ENCODE results near the gene SIGLEC9.

Gene SIGLEC9

DNA sequence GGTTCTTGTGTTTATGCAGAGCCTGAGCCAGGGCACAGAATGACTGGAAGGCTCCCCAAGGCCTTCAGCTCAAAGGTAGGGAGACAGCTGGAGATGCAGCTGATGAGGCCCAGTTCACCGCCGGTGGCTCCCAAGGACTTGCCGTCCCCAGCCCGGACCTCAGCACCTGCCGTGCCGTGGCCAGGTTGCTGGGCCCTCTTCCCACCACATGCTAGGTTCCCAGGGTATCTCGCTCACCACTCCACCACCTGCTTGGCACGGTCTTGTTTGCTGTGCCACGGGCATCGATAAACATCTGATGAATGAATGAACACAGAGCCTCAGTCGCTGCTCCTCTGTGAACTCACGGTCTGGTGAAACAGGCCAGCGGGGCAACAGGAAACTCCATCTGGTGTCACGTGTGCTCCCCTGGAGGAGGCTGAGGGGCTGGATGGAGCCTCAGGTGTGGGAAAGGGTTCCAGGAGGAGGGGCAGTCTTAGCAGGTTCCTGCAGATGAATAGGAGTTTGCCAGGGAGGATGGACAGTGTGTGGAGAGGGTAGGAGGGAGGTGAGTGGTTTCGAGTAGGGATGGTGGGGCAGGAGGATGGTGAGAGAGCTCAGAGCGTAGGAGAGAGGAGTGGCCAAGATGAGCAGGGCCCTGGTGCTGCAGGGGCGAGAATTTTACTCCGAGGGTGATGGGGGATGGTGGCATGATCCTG is 38.4 kb upstream of the SIGLEC9 start:
- no peaks in the 10 kb centered on the region for H3K27me3 ChIP-seq (ENCODE audit: control insufficient read depth, insufficient read depth, low read length)
- H3K36me3 ChIP-seq (ENCODE audit: control insufficient read depth, insufficient read depth, low read length) = no peaks in the 10 kb centered on the region
- no peak overlapping the region for H3K4me3 ChIP-seq (ENCODE audit: low read depth, low read length)
- H3K4me1 ChIP-seq (ENCODE audit: control insufficient read depth, insufficient read depth, low read length) = no peaks in the 10 kb centered on the region
- no peaks in the 10 kb centered on the region for H3K9me3 ChIP-seq (ENCODE audit: control insufficient read depth, insufficient read depth, low read length)
- H3K9ac ChIP-seq (ENCODE audit: low read depth, low read length) = no peak overlapping the region
- no peak overlapping the region for H3K27ac ChIP-seq (ENCODE audit: low read depth, low read length)

DNA sequence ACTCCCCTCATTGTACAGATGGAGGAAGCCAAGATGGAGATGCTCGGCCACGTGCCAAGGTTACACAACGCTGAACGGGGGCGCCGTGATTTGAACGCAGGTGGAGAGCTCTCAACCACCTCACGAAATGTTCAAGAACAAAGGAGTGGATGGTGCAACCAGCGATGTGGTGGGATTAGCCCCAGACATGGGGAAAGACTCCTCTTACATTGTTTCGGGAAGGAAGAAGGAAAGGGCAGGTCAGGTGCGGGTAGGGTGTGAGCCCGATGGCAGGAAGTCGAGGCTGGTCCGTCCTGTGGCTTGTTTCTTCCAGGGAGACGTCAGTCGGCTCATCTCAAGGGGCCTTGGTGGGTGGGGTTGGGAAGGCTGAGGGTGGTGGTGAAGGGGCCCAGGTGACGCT is 34.9 kb upstream of the SIGLEC9 start:
- Histone ChIP-seq H3K9ac (ENCODE audit: low read depth, low read length) (no peak overlapping the region), H3K9me3 (ENCODE audit: control insufficient read depth, insufficient read depth, low read length) (no peaks in the 10 kb centered on the region), H3K4me3 (ENCODE audit: low read depth, low read length) (no peak overlapping the region), H3K36me3 (ENCODE audit: control insufficient read depth, insufficient read depth, low read length) (no peaks in the 10 kb centered on the region), H3K4me1 (ENCODE audit: control insufficient read depth, insufficient read depth, low read length) (peaks cover 7% of the 10 kb centered on the region; the same call in 1 of the 2 replicates), H3K27me3 (ENCODE audit: control insufficient read depth, insufficient read depth, low read length) (no peaks in the 10 kb centered on the region), H3K27ac (ENCODE audit: low read depth, low read length) (no peak overlapping the region)

DNA sequence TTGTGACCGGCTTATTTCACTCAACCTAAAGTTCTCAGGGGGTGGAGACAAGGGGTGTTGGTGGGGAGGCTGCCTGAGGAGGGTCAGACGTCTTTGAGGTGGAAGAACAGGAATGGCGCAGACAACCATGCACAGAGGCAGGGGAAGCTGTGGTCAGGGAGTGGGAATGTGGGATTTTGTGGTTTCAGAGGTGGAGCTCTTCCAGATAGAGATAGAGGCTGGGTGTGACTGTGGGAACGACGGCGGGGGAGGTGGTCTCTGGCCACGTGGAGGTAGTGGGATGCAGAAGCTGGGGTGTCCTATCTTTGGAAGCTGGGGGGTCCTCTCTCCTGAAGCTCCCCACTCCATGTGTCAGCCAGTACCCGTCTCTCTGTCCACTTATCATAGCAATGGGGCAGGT is 34.2 kb upstream of the SIGLEC9 start:
- no peak overlapping the region for H3K27ac ChIP-seq (ENCODE audit: low read depth, low read length)
- H3K27me3 ChIP-seq (ENCODE audit: control insufficient read depth, insufficient read depth, low read length) = no peaks in the 10 kb centered on the region
- H3K9ac ChIP-seq (ENCODE audit: low read depth, low read length) = no peak overlapping the region
- H3K4me3 ChIP-seq (ENCODE audit: low read depth, low read length) = no peak overlapping the region
- H3K36me3 ChIP-seq (ENCODE audit: control insufficient read depth, insufficient read depth, low read length) = no peaks in the 10 kb centered on the region
- no peaks in the 10 kb centered on the region for H3K9me3 ChIP-seq (ENCODE audit: control insufficient read depth, insufficient read depth, low read length)
- peaks cover 7% of the 10 kb centered on the region; the same call in 1 of the 2 replicates for H3K4me1 ChIP-seq (ENCODE audit: control insufficient read depth, insufficient read depth, low read length)

DNA sequence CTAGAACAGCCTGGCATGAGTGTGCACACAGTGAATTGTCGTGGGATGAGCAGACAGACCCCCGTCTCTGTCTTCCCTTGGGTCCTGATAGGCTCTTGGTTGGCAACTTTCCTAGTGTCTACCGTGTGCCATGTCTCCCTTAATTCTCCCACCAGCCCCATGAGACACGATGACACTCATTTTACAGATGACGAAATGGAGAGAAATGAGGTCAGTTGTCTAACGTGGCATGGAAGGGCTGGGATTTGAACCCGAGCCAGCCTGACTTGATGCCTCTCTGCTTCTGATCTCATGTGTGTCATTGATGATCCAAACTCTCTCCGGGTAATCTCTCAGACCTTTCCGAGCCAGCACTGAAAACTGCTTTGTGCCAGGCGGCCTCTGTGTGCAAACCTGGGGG is 33.6 kb upstream of the SIGLEC9 start:
- no peaks in the 10 kb centered on the region for H3K27me3 ChIP-seq (ENCODE audit: control insufficient read depth, insufficient read depth, low read length)

DNA sequence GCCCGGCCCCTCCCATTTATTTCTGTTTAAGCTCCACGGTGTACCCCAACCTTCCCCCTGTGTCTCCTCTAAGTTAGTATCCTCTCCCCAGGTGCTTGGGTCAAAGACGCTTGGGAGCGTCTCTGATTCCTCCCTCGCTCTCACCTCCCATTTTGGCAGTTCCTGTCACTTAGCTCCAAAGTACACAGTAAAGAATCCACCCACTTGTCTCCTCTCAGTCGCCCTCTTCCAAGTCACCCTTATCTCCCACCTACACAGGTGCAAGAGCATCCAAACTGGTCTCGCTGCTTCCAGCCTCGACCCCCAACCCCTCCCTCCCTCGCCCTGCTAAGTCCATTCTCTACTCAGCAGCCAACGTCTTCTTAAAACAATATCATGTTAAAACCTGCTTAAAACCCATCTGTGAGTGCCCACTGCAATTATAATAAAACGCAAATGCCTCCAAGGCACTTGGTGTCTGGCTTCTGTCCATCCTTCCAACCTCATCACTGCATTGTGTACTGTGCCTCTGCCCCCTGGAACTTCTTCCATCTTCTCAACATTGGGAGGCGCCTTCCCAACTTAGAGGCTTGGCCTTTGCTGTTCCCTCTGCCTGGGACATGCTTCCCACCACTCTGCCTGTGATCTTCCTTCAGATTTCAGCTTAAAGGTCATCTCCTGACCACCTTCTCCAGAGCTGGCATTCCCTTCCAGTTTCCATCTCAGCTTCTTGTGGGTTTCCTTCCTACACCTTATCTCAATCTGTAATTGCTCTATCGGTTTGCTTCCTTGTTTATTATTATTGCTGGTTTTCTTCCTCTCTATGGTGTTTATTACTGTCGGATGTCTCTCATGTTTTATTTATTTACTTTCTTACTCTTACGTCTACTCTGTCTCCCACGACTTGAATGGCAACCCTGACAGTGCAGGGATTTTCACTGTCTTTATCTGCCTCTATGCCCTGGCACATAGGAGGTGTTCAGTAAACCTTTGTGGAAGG is 32.5 kb upstream of the SIGLEC9 start:
- H3K9ac ChIP-seq (ENCODE audit: low read depth, low read length) = no peak overlapping the region
- no peaks in the 10 kb centered on the region for H3K36me3 ChIP-seq (ENCODE audit: control insufficient read depth, insufficient read depth, low read length)
- H3K4me3 ChIP-seq (ENCODE audit: low read depth, low read length) = no peak overlapping the region
- H3K27me3 ChIP-seq (ENCODE audit: control insufficient read depth, insufficient read depth, low read length) = no peaks in the 10 kb centered on the region
- peaks cover 7% of the 10 kb centered on the region; the same call in 1 of the 2 replicates for H3K4me1 ChIP-seq (ENCODE audit: control insufficient read depth, insufficient read depth, low read length)
- no peak overlapping the region for H3K27ac ChIP-seq (ENCODE audit: low read depth, low read length)
- H3K9me3 ChIP-seq (ENCODE audit: control insufficient read depth, insufficient read depth, low read length) = no peaks in the 10 kb centered on the region

More for the DNA sequence above, 33.6 kb upstream of the SIGLEC9 start:
- Histone ChIP-seq H3K36me3 (ENCODE audit: control insufficient read depth, insufficient read depth, low read length) (no peaks in the 10 kb centered on the region), H3K27ac (ENCODE audit: low read depth, low read length) (no peak overlapping the region), H3K9me3 (ENCODE audit: control insufficient read depth, insufficient read depth, low read length) (no peaks in the 10 kb centered on the region), H3K9ac (ENCODE audit: low read depth, low read length) (no peak overlapping the region), H3K4me1 (ENCODE audit: control insufficient read depth, insufficient read depth, low read length) (peaks cover 7% of the 10 kb centered on the region; the same call in 1 of the 2 replicates), H3K4me3 (ENCODE audit: low read depth, low read length) (no peak overlapping the region)

DNA sequence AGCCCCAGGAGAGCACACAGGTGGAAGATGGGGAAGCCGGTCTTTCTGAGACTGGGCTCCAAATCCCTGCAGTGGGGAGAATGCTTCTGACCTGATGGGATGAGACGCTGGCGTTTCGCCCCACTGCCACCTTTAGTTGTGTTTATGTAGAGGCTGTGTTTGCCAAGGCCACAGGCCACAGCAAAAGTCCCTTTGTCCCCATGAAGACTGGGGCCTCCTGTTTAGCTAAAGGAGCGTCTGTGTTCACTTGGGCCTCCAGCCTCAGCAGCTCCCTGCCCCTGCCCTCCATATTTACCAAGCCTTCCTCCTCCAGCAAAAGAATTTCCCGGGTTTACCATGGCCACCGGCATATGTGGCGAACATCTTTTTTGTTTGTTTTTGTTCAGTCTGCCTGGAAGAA is 31.6 kb upstream of the SIGLEC9 start:
- H3K4me3 ChIP-seq (ENCODE audit: low read depth, low read length) = no peak overlapping the region
- no peaks in the 10 kb centered on the region for H3K27me3 ChIP-seq (ENCODE audit: control insufficient read depth, insufficient read depth, low read length)
- no peaks in the 10 kb centered on the region for H3K9me3 ChIP-seq (ENCODE audit: control insufficient read depth, insufficient read depth, low read length)
- H3K27ac ChIP-seq (ENCODE audit: low read depth, low read length) = no peak overlapping the region
- H3K9ac ChIP-seq (ENCODE audit: low read depth, low read length) = no peak overlapping the region
- no peaks in the 10 kb centered on the region for H3K36me3 ChIP-seq (ENCODE audit: control insufficient read depth, insufficient read depth, low read length)
- peaks cover 7% of the 10 kb centered on the region; the same call in 1 of the 2 replicates for H3K4me1 ChIP-seq (ENCODE audit: control insufficient read depth, insufficient read depth, low read length)

DNA sequence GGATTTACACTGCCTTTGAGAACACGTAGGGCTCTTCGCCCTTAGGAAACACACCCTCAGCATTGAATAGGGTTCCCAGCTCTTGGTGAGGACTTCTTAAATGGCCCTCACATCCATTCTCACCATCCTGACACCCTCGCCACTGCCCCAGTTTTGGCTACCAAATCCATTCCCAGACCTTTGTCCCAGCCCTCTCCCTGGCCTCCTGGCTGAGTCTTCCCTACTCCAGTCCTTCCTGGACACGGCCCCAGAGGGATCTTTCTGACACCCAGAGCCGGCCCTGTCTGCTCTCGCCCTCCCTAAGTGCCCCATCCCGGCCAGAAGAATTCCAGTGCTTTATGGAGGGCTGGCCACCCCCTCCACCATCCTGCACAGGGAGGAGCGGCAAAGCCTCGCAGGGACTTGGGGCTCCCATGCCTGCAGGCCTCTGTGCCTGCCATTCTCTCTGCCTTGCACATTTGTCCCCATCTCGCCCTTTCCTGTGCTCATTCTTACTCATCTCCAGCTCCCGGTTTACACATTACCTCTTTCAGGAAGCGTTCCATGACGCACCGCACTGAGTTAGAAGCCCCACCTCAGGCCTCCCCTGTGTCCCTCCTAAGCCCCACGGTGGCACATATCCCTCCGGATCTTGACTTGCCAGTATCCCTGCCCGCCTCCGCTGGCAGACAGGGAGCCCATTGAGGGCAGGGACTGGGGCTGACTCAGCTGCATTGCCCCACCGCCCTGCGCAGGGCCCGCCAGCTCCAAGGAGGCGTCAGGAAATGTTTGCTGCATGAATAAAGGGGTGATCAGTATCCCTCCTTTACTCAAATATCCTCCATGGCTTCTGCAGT is 31.0 kb upstream of the SIGLEC9 start:
- Histone ChIP-seq H3K9ac (ENCODE audit: low read depth, low read length) (no peak overlapping the region), H3K9me3 (ENCODE audit: control insufficient read depth, insufficient read depth, low read length) (no peaks in the 10 kb centered on the region), H3K27ac (ENCODE audit: low read depth, low read length) (no peak overlapping the region), H3K4me1 (ENCODE audit: control insufficient read depth, insufficient read depth, low read length) (peaks cover 7% of the 10 kb centered on the region; the same call in 1 of the 2 replicates), H3K36me3 (ENCODE audit: control insufficient read depth, insufficient read depth, low read length) (no peaks in the 10 kb centered on the region), H3K4me3 (ENCODE audit: low read depth, low read length) (no peak overlapping the region), H3K27me3 (ENCODE audit: control insufficient read depth, insufficient read depth, low read length) (no peaks in the 10 kb centered on the region)

DNA sequence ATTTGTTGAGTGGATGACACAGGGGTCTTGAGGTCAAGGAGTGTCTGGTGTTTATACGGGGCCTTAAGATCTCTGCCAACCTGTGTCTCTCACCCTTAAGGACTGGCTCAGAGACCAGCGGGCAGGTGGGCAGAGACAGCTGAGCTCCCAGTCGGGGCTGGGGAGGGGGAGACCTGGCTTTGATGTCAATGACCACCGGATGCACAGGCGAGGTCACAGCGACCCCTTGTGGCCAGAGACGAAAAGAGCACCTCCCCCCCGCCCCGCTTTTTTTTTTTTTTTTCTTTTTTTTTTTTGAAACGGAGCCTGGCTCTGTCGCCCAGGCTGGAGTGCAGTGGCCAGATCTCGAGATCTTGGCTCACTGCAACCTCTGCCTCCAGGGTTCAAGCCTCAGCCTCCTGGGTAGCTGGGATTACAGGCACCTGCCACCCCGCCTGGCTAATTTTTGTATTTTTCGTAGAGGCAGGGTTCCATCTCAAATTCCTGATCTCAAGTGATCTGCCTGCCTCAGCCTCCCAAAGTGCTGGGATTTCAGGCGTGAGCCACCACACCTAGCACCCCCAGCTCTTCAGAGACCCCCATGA is 29.9 kb upstream of the SIGLEC9 start:
- H3K4me1 ChIP-seq (ENCODE audit: control insufficient read depth, insufficient read depth, low read length) = peaks cover 7% of the 10 kb centered on the region; the same call in 1 of the 2 replicates
- H3K4me3 ChIP-seq (ENCODE audit: low read depth, low read length) = no peak overlapping the region
- H3K27ac ChIP-seq (ENCODE audit: low read depth, low read length) = no peak overlapping the region
- H3K36me3 ChIP-seq (ENCODE audit: control insufficient read depth, insufficient read depth, low read length) = no peaks in the 10 kb centered on the region
- H3K27me3 ChIP-seq (ENCODE audit: control insufficient read depth, insufficient read depth, low read length) = no peaks in the 10 kb centered on the region
- H3K9me3 ChIP-seq (ENCODE audit: control insufficient read depth, insufficient read depth, low read length) = no peaks in the 10 kb centered on the region
- H3K9ac ChIP-seq (ENCODE audit: low read depth, low read length) = no peak overlapping the region

DNA sequence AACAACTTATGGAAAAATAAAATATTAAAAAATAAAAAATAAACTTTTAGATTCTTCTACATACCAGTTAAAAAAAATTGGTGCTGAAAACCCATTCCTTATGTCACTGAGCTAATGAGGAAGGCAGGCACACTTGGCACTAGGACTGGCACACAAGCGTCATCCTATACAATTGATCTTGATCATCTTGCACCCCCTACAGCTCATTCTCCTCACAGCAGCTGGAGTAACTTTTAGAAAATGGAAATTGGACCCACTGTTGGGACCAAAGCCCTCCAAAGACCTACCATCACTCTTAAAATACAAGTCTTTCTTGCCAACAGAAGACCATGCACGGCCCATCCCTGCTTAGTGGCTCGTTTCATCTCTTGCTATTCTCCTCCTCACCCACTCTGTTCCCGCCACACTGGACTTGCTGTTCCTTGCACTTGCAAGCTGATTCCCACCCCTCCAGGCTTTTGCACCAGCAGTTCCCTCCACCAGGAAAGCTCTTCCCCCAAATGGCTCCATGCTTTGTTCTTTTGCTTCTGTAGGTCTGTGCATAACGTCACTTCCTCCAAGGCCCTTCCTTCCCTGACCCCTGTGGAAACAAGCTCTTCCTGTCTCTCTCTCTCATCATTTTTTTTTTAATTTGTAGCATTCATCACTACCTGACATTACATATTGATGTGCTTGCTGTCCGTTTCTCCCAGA is 28.1 kb upstream of the SIGLEC9 start:
- peaks cover 7% of the 10 kb centered on the region; the same call in 1 of the 2 replicates for H3K4me1 ChIP-seq (ENCODE audit: control insufficient read depth, insufficient read depth, low read length)
- no peaks in the 10 kb centered on the region for H3K27me3 ChIP-seq (ENCODE audit: control insufficient read depth, insufficient read depth, low read length)
- H3K27ac ChIP-seq (ENCODE audit: low read depth, low read length) = no peak overlapping the region
- no peak overlapping the region for H3K4me3 ChIP-seq (ENCODE audit: low read depth, low read length)
- H3K9ac ChIP-seq (ENCODE audit: low read depth, low read length) = no peak overlapping the region
- no peaks in the 10 kb centered on the region for H3K9me3 ChIP-seq (ENCODE audit: control insufficient read depth, insufficient read depth, low read length)
- H3K36me3 ChIP-seq (ENCODE audit: control insufficient read depth, insufficient read depth, low read length) = no peaks in the 10 kb centered on the region
